HG03575 (cell line): Measurements from ENCODE around the gene DHX32.
"Not testable (repeated sequence)": the region's sequence is repeated elsewhere in the genome, so short reads cannot be mapped to it uniquely, and the experiment has no call there.

Experiments used
- ATAC-seq: cut with Tn5 transposase; IDR thresholded peaks from one replicate; pipeline ENCODE4 v1.9.1; 2021; ENCODE audit not compliant: unreplicated experiment, insufficient number of reproducible peaks, low FRiP score; ENCODE audit errors: extremely low read depth

DHX32 gene

DNA sequence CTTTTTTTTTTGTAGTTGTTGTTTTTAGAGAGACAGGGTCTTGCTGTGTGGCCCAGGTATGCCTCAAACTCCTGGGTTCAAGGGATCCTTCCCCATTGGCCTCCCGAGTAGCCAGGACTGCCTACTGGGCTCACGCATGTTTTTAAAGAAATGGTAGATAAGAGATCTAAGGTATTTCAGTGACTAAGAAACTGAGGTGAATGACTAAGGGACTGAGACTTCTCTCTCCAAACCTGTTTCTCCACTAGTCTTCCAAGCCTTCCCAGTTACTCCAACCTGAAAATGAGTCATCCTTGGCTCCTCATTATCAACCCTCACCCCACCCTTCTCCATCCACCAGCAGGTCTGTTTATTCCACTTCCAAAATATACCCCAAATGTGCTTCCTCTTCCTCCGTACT, 19.9 kb upstream of the DHX32 start:
- not testable (repeated sequence) for ATAC-seq

- ATAC-seq, result not testable (repeated sequence)
Measured at GRCh38 chr10:125897317-125897716, 16.2 kb upstream of the DHX32 start.

DNA sequence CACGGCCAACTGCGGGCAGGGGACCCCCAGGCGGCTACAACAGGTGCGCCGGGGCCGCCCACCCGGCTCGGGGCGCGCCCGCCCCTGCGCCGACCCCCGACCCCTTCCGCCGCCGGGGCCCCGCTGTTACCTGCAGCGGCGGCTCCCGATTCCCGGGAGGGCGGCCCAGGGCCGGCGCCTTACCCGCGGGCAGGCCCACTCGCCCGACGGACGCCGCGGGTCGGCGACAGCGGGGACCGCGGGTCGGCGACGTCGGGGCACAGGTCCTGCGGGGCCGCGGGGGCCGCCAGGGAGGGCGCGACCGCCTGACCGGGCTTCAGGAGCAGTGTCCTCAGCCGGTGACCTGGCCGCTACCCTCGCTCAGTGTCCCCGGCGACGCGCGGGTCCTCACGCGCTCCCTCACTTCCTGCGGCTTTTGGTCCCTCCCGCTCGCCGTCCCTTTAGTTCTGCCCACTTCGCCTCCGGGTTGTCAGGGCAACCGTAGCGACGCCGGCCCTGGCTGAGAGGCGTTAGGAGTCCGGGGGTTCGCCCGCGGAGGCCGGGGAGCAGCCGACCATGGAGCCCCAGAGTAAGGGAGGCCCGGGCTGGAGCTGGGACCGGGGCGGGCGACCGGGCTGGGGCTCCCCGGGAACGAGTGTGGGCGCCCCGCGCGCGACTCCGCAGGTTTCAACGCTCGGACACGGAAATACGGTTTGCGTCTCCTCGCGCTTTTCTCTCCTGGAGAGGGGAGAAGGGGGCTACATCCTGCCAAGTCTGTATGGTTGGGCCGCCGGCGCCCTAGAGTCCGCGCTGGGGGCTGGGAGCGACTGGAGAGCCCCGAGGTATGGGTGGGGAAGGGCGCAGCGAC, 15.2 kb upstream of the DHX32 start, which contains the start of gene FANK1:
Gene FANK1 (plus strand): TSS at position 477 of the 847 bp plus-strand sequence. CDS start 79 bp downstream, at position 556.
- peak; percentile 49 for ATAC-seq

DNA sequence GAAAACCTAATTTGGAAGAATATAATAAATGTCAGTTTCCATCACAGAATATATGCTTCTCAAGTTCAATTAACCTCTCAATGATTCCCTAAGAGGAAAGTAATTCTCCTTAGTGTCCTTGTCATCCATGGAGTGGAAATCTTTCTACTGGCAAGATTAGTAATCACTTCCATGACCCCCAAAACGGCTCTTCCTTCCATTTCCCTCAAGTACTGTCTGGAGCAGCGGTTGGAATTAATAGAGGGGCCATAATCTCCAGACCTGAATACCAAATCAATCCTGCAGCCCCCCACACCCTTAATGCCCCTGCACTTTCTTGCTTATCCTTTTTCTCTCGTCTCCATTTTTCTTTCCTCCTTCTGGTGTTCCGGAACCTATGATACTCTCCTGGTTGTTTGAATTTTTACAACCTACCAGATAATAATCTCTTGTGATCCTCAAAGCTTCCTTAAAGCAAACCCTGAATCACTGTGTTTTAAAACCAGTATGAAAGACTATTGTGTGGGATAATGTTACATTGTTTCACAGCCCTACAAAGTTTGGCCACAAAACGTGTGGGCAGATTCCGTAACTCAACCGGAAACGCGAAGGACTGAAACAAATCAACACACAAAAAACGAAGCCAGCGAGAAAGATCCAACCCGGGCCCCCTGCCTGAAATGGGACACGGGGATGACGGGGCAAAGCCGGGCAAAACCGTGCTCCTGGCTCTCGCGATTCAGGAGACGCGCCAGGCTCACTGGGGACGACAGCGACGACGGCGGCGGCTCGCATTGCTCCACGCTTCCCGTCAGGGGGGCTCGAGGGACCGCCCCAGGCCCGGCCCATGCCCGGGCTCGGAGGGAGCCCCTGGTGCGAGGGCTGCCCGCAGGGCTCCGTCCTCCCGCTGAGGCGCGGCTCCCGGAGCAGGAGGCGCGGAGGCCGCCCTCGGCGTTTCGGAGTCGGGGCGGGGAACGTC, 14.3 kb upstream of the DHX32 start:
- not testable (repeated sequence) for ATAC-seq

- ATAC-seq, result not testable (repeated sequence)
Measured at GRCh38 chr10:125894176-125894575, 13.1 kb upstream of the DHX32 start.

DNA sequence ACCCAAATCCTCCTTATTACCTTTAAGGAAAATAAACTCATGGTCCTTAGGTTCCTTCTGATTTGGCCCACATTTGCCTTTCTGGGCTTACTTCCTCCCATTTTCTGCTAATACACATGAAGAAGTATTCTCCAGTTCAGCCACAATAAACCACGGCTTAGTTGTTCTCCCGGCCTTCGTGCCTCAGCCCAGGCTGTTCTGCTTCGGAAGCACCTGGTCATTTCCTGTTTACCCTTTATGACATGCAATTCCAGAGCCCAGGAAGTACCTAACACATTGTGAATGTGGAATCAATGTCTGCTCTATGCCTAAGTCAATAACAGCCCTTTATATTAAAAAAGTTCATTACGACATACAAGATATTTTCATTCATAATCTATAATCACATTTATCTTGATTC, 11.3 kb upstream of the DHX32 start:
- ATAC-seq, result not testable (repeated sequence)

DNA sequence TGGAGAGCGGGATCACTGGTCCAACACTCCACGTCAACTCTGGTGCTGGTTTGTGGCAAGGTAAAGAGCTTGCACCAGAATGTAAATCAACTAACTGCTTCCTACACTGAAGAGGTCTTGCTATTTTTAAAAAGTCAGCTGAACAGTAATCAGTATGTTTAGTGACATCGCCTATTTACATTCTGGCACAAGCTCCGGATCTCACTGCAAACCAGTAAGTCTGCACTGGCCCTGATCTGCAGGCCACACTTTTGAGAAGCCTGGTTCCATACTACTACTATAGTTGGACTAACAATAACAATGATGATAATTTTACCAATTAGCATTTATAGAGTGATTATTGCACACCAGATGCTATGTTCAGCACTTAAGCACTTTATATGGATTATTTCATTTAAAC, 8.3 kb upstream of the DHX32 start:
- ATAC-seq, result not testable (repeated sequence)

DNA sequence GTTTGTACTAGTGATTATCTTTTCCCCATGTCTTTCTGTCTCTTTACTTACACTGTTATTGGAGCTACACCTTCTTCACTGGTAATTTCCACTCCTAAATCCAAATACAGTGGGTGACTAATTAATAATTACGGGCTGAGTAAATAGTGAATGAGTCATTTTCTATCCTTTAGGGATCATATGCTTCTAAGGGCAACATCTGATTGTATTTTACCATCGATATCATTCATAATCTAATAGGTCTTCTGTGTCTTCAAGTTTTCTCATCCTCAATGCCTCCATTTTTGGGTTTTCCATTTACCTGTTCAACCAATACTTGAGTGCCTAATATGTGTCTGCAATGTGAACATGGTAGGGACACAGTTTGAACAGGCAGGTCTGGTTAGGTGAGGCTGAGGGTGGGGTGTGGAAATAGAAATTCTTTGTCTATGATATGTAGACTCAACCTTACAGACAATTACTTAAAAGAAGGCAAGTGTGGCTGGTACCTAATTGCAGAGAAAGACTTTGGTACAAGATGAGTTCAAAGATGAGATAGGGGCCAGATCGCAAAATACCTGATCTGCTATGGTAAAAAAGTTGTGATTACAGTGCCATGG, 5.9 kb upstream of the DHX32 start:
- ATAC-seq, result no peak

DNA sequence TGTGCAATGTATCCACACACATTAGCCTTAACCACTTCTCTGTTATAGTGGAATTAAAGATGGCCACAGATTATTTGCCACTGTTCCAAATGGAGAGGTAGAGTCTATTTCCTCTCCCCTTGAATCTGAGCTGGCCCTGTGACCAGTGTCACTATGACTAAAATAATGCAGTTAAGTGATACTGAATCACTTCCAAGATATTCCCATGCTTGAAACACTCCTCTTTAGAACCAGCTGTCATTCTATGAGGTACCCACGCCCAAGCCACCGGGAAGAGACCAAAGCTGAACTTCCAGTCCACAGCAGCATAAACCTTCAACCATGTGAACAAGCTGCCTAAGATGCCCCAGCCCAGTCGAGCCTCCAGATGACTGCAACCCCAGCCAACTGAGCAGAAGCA, 2.1 kb upstream of the DHX32 start:
- ATAC-seq, result no peak

DNA sequence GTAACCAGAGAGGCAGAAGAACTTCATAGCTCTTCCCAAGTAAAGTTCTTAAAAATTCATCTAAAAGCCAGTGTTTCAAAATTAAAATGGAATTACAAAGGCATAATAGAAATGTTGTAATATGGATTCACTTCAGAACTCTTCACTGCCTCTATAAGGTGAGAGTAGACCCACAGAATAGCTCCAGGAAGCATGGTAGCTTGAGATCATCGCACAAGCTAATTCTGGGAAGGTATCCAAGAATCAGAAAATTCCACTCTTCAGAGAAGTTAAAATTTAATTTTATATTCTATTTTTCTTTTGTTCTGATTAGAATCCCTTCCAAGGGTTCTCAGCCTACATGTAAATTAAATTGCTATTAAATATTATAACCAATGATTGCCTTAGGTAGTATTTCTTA, 1.5 kb upstream of the DHX32 start:
- no peak for ATAC-seq

GRCh38 chr10:125880719-125881118, 373 bp downstream of the DHX32 start:
- ATAC-seq, result no peak

GRCh38 chr10:125878957-125879835, 1.9 kb downstream of the DHX32 start:
- ATAC-seq, result no peak

GRCh38 chr10:125871338-125871737, 9.8 kb downstream of the DHX32 start:
- no peak for ATAC-seq

DNA sequence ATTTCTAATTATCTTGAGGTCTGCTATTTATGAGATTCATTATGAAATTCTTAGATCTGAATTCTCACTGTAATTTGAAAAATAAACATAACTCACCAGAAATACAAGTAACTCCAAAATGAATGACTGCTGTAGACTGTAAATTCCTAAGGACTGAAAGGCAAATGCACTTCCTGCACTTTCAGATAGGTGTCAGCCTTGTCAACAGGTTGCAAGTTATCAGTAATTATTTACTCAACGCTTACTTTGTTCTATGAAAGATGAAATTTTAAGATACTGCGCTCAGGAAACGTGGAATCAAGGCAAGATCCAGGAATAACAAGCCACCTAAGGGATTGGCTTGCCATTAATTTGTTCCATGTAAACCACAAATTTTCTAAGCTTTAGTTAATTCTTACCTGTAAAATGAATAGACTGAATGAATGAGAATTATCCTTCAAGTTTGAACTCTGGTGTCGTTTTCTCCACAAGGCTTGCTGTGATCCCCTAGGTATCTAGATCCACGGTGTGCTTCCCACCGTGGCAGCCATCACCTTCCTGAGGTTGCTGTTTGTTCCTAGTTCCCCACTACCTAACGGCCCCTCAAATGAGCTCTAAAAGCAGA, 12.6 kb downstream of the DHX32 start:
- no peak for ATAC-seq

GRCh38 chr10:125866421-125867029, 14.6 kb downstream of the DHX32 start:
- ATAC-seq, result no peak

DNA sequence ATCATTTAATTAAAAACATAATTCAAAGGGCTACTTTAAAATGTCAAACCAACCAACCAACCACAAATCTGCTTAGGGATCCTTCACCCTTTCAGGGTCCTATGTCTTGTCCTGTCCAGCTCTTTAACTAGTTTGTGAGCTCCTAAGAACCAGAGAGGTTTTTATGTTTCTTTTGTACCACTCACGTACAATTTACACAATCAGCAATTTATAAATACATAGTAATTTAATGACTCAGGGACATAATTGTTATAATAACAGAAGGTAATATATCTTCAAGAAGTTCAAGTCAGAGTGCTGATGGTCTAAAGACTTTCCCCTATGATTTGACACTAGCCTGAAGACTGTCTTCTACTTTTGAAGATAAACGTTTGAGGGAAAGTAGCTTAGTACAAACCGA, 16.0 kb downstream of the DHX32 start:
- no peak for ATAC-seq

GRCh38 chr10:125859128-125859817, 21.8 kb downstream of the DHX32 start:
- no peak for ATAC-seq
